IMR-90 (cell line): Measurements from ENCODE around the gene GPLD1. TPM values are rescaled to one million over a fixed set of nuclear protein-coding genes. Genes with fewer than 3 reads are reported as not detected.
"Not testable (repeated sequence)": the region's sequence is repeated elsewhere in the genome, so short reads cannot be mapped to it uniquely, and the experiment has no call there.

Experiments used
- ATAC-seq: fragments of 200-7000 bp; cut with Tn5 transposase; 2 replicates; pipeline ENCODE4 v1.9.1; 2020; ENCODE audit warnings: low read depth, mild to moderate bottlenecking, moderate library complexity
- BruUV-seq: library from RNA; stranded (reverse); fragments of 400-500 nt; replicated peaks from 2 replicates; lab custom pipeline; 2021; lab: Mats Ljungman, UMichigan
- CTCF ChIA-PET: fragments of 300-600 bp; formaldehyde crosslinking; extraction: SDS; loops from one replicate; lab custom pipeline; 2021; ENCODE audit warnings: antibody characterized with exemption; lab: Yijun Ruan, JAX
- POLR2A ChIA-PET: fragments of 300-600 bp; sonication (Branson Sonifier 250); formaldehyde crosslinking; loops from one replicate; lab custom pipeline; 2022; ENCODE audit warnings: antibody characterized with exemption; ENCODE audit not compliant: unreplicated experiment; lab: Charles Lee
- DNase-seq: peaks from one replicate; pipeline ENCODE4 v3.0.0; 2013
- H2AFZ ChIP-seq: replicated peaks from 2 replicates; pipeline ENCODE3; 2013; ENCODE audit warnings: low read length, mild to moderate bottlenecking; ENCODE audit not compliant: poor library complexity
- H2AK5ac ChIP-seq: 2 replicates; pipeline ENCODE4 v1.6.1; 2013; ENCODE audit warnings: low read depth, low read length, inconsistent platforms
- H2AK9ac ChIP-seq: replicated peaks from 2 replicates; pipeline ENCODE3; 2013; ENCODE audit warnings: mild to moderate bottlenecking, low read depth, low read length, moderate library complexity; ENCODE audit not compliant: poor library complexity
- H2BK120ac ChIP-seq: 2 replicates; pipeline ENCODE4 v1.6.1; 2013; ENCODE audit warnings: low read depth, low read length, inconsistent platforms
- H2BK15ac ChIP-seq: 3 replicates; pipeline ENCODE4 v1.6.1; 2013; ENCODE audit warnings: low read depth, low read length, inconsistent platforms
- H2BK20ac ChIP-seq: 2 replicates; pipeline ENCODE4 v1.6.1; 2013; ENCODE audit warnings: low read depth, mild to moderate bottlenecking, inconsistent platforms, low read length, moderate library complexity
- H2BK5ac ChIP-seq: 2 replicates; pipeline ENCODE4 v1.6.1; 2013; ENCODE audit warnings: mild to moderate bottlenecking, low read depth, low read length, inconsistent platforms; ENCODE audit not compliant: poor library complexity, severe bottlenecking
- H3K14ac ChIP-seq: replicated peaks from 2 replicates; pipeline ENCODE4 v1.6.1; 2013; ENCODE audit warnings: low read depth, low read length, inconsistent platforms
- H3K18ac ChIP-seq: 2 replicates; pipeline ENCODE4 v1.6.1; 2013; ENCODE audit warnings: low read depth, low read length, control low read depth
- H3K23ac ChIP-seq: 2 replicates; pipeline ENCODE4 v1.6.1; 2013; ENCODE audit warnings: low read depth, low read length, inconsistent platforms
- H3K27ac ChIP-seq: 2 replicates; pipeline ENCODE4 v1.5.1; 2013; ENCODE audit warnings: mild to moderate bottlenecking, control low read depth, low read length; ENCODE audit not compliant: insufficient read depth
- H3K27me3 ChIP-seq: 2 replicates; pipeline ENCODE4 v1.6.1; 2013; ENCODE audit warnings: low read length; ENCODE audit not compliant: control insufficient read depth, insufficient read depth
- H3K36me3 ChIP-seq: 2 replicates; pipeline ENCODE4 v1.6.1; 2013; ENCODE audit warnings: low read length, mixed read lengths; ENCODE audit not compliant: control insufficient read depth, insufficient read depth
- H3K4ac ChIP-seq: 2 replicates; pipeline ENCODE4 v1.6.1; 2013; ENCODE audit warnings: low read depth, low read length, inconsistent platforms
- H3K4me1 ChIP-seq: 2 replicates; pipeline ENCODE4 v1.6.1; 2013; ENCODE audit warnings: low read length, mixed read lengths; ENCODE audit not compliant: control insufficient read depth, insufficient read depth
- H3K4me2 ChIP-seq: 2 replicates; pipeline ENCODE4 v1.6.1; 2013; ENCODE audit warnings: low read depth, mild to moderate bottlenecking, control low read depth, low read length, moderate library complexity
- H3K4me3 ChIP-seq: 2 replicates; pipeline ENCODE4 v1.5.1; 2013; ENCODE audit warnings: low read depth, mild to moderate bottlenecking, control low read depth, low read length, moderate library complexity; ENCODE audit not compliant: insufficient read depth
- H3K56ac ChIP-seq: 2 replicates; pipeline ENCODE4 v1.6.1; 2013; ENCODE audit warnings: low read length, inconsistent platforms; ENCODE audit not compliant: insufficient read depth; ENCODE audit errors: extremely low read depth
- H3K79me1 ChIP-seq, 2 experiments: 2 replicates each; pipeline ENCODE4 v1.6.1; 2013; ENCODE audit warnings: low read length in 2 of 2, inconsistent platforms in 1 of 2, low read depth in 1 of 2
- H3K9ac ChIP-seq: 2 replicates; pipeline ENCODE4 v1.6.1; 2013; ENCODE audit warnings: low read depth, low read length, control low read depth
- H3K9me1 ChIP-seq: 2 replicates; pipeline ENCODE4 v1.6.1; 2013; ENCODE audit warnings: low read length, inconsistent platforms; ENCODE audit not compliant: insufficient read depth
- H3K9me3 ChIP-seq: 2 replicates; pipeline ENCODE4 v1.6.1; 2013; ENCODE audit warnings: low read length; ENCODE audit not compliant: control insufficient read depth, insufficient read depth
- H4K20me1 ChIP-seq: 2 replicates; pipeline ENCODE4 v1.6.1; 2013; ENCODE audit warnings: low read length, inconsistent platforms; ENCODE audit not compliant: insufficient read depth
- H4K5ac ChIP-seq: 2 replicates; pipeline ENCODE4 v1.6.1; 2013; ENCODE audit warnings: mild to moderate bottlenecking, low read depth, low read length, control low read depth
- H4K8ac ChIP-seq, 2 experiments: 2 replicates each; pipeline ENCODE4 v1.6.1; 2013; ENCODE audit warnings: low read depth in 2 of 2, low read length in 2 of 2, control low read depth in 1 of 2, inconsistent platforms in 1 of 2
- H4K91ac ChIP-seq: 2 replicates; pipeline ENCODE4 v1.6.1; 2013; ENCODE audit warnings: low read depth, low read length, inconsistent platforms; ENCODE audit not compliant: insufficient read depth
- WGBS, 2 experiments: methylation state at CpG; one replicate each; pipeline versions ENCODE4 v1.1.5 to v1.1.7; 2013; ENCODE audit warnings: missing lambda C conversion rate in 2 of 2; ENCODE audit not compliant: insufficient read length in 1 of 2; ENCODE audit errors: extremely low coverage in 2 of 2; 5-methylcytosine and 5-hydroxymethylcytosine counted together
- dilution Hi-C: fragments of 300-500 bp; cut with HindIII; formaldehyde crosslinking; loops from one replicate; pipeline ENCODE4 v1.14.3; 2018; ENCODE audit warnings: low sequenced_read_pairs; ENCODE audit not compliant: unreplicated experiment
- in situ Hi-C: fragments of 300-500 bp; cut with MboI; formaldehyde crosslinking; loops from 3 replicates; pipeline ENCODE4 v1.14.3; 2019; ENCODE audit warnings: low sequenced_read_pairs, inconsistent platforms, mixed read lengths
- intact Hi-C: fragments of 100-400 bp; cut with micrococcal nuclease; formaldehyde crosslinking; loops from 2 replicates; pipeline ENCODE4 v1.10.0; 2022
- polyA plus RNA-seq, 3 experiments: library from polyadenylated mRNA; depleted of rRNA; stranded (reverse); fragments of >200 nt; gene quantifications; 2 replicates each; pipeline ENCODE4 v1.2.3, GENCODE V29; 2012; ENCODE audit warnings: low replicate concordance in 1 of 3
- total RNA-seq: library from RNA; depleted of rRNA; stranded (reverse); fragments of >200 nt; gene quantifications from 2 replicates; pipeline ENCODE4 v1.2.3, GENCODE V29; 2012

GPLD1 gene
- total and polyA plus RNA-seq, 2 of the 4 experiments (the other 2 are of a cell fraction) = 0.05 to 0.18 TPM

DNA sequence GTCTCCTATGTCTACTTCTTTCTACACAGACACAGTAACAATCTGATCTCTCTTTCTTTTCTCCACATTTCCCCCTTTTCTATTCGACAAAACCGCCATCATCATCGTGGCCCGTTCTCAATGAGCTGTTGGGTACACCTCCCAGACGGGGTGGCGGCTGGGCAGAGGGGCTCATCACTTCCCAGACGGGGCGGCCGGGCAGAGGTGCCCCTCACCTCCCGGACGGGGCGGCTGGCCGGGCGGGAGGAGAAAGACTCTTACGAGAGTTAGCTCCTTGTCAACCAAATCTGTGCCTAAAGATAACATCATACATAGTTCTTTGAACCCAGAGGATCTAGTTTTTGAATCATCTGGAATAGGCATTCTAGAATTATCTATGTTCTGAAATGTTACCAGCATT lies 74.8 kb downstream of the GPLD1 start:
- H3K9me1 ChIP-seq, H4K5ac ChIP-seq, dilution Hi-C loops, H3K18ac ChIP-seq, H4K20me1 ChIP-seq, H2BK20ac ChIP-seq, H3K4ac ChIP-seq, H3K14ac ChIP-seq, H2AK5ac ChIP-seq, H3K9ac ChIP-seq, H4K8ac ChIP-seq, H4K91ac ChIP-seq, H3K4me3 ChIP-seq, H3K79me1 ChIP-seq, ATAC-seq, intact Hi-C loops, H3K4me1 ChIP-seq, DNase-seq, H2BK5ac ChIP-seq, CTCF ChIA-PET, H3K56ac ChIP-seq, H3K23ac ChIP-seq, BruUV-seq, H2AFZ ChIP-seq, H3K27ac ChIP-seq, H2BK120ac ChIP-seq, H3K4me2 ChIP-seq, H2BK15ac ChIP-seq, H3K27me3 ChIP-seq, H3K9me3 ChIP-seq, in situ Hi-C loops, H2AK9ac ChIP-seq, POLR2A ChIA-PET: not testable (repeated sequence)
- WGBS, 2 experiments = no CpG with 5 or more reads among the region's 15 CpGs
- H3K36me3 ChIP-seq = peaks cover 30% of the 10 kb centered on the region
